Endometrial microvascular endothelial cells (primary cell): Measurements from ENCODE around the gene TBC1D16. TPM values are rescaled to one million over a fixed set of nuclear protein-coding genes. Genes with fewer than 3 reads are reported as not detected.

ENCODE experiments used
- in situ Hi-C: cut with HindIII; loops from 2 replicates; pipeline ENCODE4 v1.10.0; 2017; ENCODE audit warnings: low sequenced_read_pairs, low pct_unique_long_range_greater_than_20kb; ENCODE audit errors: inconsistent ontology term
- total RNA-seq: library from RNA; depleted of rRNA; stranded (reverse); fragments of >200 nt; gene quantifications from one replicate; pipeline ENCODE4 v1.2.3, GENCODE V29; 2015; ENCODE audit errors: inconsistent ontology term

TBC1D16 gene
- total RNA-seq = 22.8 TPM

DNA sequence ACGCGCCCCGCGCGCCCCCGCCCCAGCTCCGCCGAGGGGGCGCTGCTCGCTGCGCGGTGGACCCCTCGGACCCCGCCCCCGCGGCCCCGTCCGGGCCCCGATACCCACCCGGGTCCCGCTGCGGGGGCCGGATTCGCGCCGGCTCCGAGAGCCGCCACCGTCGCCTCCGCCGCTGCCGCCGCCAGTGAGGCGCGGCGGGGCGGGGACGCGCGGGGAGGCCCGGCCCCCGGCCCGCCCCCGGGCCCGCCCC lies at the start of gene TBC1D16:
TSS of gene TBC1D16 (minus strand) at position 186 of the 250 bp plus-strand sequence. CDS start 22,325 bp downstream, outside the sequence.
- in situ Hi-C loops = no loop called here

DNA sequence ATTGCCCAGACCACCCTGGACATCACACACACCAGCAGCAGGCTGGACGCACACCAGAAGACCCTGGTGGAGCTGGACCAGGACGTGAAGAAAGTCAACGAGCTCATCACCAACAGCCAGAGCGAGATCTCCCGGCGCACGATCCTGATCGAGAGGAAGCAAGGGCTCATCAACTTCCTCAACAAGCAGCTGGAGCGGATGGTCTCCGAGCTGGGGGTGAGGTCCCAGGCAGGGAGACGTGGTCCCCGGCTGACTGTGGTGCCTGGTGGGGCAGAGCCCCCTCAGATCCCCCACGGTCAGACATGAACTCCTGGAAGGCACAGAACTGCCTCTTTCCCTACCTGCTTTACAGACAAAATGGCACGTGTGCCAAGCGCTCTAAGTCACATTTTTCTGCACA lies 49.1 kb upstream of the TBC1D16 start:
- in situ Hi-C loops = no loop called here

DNA sequence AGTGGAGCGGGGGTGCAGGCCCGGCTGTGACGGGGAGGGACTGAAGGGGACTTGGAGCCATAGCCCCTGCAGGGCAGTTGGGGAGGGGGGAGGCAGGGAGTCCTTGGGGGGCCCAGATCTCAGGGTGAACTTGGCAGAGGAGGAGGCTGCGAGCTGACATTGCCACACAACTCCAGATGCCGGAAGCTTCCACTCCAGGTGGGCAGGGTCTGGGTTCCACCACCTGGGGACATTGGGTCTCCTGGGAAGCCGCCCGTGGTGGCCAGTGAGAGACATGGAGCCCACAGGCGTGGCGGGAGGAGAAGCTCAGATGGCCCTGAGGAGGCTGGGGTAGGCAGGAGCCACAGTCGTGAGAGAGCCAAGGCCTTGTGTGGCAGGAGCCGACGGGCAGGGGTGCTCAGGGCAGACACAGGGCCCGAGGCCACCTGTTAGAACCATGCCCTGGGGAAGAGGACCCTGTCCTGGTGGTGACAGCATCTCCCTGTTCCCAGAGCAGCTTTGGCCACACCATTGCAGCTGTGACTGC lies 47.5 kb upstream of the TBC1D16 start:
- in situ Hi-C loops = no loop called here

DNA sequence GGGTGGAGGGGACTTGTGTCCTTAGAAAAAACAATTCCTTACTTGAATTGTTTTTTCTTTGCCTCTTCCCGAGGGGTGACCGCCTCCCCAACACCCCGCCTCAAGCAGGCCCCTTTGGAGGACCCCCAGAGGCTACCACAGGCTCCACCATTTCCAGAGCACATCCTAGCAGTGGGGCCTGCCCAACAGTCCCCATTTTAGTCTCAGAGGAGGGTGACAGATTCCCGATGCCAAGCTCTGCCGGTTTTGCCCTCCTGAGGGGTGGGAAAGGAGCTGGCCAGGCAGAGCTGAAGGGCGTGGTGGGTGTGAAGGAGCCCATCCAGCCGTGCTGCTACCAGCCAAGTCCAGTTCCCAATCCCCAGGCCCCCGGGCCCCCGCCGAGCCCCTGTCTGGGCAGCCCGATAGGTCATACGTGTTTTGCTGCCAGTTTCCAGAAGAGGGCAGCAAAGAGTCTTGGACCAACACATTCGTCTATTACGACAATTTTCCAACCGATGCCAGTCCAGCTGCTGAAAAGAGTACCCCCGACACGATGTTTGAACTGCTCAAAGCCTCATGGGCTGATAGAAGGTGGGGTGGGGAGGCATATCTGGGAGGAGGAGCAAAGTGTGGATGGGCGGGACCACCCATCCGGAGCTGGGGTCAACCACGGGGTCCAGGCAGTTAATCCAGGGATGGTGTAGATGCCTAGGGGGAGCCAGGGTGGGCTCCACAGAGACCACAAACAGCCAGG lies 46.9 kb upstream of the TBC1D16 start:
- in situ Hi-C loops = no loop called here

GRCh38 chr17:80081596-80081995 lies 45.9 kb upstream of the TBC1D16 start:
- in situ Hi-C loops = no loop called here

- in situ Hi-C loops = no loop called here
These were observed 44.4 kb upstream of the TBC1D16 start for GRCh38 chr17:80080081-80080480.

- in situ Hi-C loops = no loop called here
These were observed 36.7 kb upstream of the TBC1D16 start for GRCh38 chr17:80072410-80072809.

DNA sequence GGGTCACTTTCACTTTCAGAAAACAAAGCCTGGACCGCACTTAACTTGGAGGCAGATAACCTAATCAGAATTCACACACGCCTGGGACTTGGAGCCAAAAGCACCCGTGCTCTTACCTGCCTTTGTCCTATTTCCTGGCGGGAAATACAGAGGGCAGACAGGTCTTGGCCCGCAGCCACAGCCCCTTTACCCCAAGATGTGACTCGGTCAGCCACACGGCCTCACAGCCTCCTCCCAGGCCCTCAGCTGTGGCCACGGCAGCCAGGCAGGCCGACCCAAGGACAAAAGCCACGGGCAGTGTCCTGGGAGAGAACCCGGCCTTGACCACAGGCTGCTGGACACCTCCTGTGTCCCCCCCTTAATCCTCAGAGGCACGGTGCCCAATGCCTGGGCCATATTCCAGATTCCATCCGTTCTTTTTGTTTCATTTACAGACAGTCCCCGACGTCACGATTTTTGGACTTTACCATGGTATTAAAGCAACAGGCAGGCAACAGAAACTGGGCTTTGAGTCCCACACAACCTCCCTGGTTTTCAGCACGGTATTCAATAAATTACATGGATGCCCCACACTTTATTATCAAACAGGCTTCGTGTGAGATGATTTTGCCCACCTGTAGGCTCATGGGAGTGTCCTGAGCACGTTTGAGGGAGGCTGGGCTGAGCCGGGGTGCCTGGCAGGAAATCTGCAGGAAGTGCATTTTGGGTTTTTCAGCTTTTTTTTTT lies 35.6 kb upstream of the TBC1D16 start:
- in situ Hi-C loops = no loop called here

DNA sequence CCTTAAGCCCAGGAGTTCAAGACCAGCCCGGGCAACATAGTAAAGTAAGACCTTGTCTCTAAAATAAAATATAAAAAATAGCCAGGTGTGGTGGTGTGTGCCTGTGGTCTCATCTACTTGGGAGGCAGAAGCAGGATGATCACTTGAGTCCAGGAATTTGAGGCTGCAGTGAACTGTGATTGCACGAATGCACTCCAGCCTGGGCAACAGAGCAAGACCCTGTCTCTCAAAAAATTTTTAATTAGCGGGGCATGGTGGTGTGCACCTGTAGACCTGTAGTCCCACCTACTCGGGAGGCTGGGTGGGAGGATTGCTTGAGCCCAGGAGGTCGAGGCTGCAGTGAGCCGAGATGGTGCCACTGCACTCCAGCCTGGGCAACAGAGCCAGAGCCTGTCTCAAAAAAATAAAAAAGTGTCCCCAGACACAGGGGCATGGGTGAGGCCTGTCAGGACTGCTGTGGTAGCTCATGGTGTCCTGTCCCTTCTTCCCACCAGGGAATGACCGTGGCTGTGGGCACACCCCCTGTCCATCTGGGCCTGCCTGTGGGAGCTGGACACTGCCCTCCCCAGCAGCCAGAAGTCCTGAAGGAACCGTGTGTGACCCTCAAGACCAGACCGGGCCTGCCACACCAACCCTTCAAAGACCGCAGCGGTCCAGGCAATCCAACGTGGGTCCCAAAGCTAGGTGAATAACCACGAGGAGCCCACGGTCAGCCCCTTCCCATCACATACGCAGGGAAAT lies 34.9 kb upstream of the TBC1D16 start:
- in situ Hi-C loops = no loop called here

DNA sequence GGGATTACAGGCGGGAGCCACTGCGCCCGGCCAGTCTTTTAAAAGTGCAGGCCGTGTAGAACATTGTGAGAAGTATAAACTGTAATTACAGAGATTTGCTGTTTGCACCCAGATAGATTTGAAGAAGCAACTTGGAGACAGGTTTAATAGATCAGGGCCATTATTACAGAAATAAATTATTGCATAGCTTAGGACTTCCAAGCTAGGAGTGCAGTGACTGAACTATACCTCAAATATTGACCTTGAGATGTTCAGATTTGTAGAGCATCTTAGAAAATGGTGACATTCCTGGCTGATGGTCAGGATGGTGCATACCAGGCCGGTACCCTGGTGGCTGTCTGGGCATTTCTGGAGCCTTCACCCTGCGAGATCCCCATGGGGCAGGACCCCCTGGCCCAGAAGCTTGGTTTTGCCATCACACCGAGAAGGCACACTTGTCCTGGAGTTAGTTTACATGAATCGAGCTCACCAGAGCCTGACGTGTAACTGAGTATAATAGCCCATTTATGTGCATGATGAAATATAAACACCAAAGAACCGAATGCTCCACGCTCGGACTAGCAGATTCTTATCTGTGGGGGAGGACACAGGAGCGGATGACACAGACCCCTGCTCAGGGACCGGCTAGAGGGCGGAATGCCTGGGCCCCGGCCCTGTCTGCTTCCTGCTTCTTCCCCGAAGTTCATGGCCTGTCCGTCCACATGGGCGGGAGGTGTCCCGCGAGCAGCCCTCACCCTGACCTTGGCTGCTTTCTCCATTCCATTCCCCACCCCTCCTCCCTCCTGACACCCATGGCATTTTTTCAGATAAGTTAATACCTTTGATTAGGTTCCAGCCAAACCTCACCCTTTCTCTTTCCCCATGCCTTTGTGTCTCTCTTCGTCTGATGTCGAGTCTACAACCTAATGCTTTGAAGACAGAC lies 32.9 kb upstream of the TBC1D16 start:
- in situ Hi-C loops = no loop called here

- in situ Hi-C loops = no loop called here
These were observed 31.8 kb upstream of the TBC1D16 start for GRCh38 chr17:80067393-80067986.

GRCh38 chr17:80065478-80066170 lies 30.0 kb upstream of the TBC1D16 start:
- in situ Hi-C loops = no loop called here

DNA sequence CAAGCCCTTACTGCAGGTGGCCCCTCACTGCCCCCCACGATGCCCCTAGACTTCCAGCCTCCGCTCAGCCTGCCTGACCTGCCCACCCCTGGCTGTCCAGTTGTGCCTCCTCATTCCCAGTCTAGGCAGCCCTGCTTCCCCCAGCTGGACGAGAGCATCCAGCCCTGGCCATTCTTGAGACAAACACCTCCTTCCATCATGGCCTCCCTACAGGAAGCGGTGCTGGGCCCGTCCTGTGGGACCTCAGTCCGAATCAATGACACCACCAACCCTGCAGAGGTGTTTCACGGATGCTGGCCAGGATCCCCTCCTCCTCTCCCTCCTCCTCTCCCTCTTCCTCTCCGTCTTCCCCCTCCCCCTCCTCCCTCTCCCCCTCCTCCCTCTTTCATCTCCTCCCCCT lies 29.0 kb upstream of the TBC1D16 start:
- in situ Hi-C loops = no loop called here

DNA sequence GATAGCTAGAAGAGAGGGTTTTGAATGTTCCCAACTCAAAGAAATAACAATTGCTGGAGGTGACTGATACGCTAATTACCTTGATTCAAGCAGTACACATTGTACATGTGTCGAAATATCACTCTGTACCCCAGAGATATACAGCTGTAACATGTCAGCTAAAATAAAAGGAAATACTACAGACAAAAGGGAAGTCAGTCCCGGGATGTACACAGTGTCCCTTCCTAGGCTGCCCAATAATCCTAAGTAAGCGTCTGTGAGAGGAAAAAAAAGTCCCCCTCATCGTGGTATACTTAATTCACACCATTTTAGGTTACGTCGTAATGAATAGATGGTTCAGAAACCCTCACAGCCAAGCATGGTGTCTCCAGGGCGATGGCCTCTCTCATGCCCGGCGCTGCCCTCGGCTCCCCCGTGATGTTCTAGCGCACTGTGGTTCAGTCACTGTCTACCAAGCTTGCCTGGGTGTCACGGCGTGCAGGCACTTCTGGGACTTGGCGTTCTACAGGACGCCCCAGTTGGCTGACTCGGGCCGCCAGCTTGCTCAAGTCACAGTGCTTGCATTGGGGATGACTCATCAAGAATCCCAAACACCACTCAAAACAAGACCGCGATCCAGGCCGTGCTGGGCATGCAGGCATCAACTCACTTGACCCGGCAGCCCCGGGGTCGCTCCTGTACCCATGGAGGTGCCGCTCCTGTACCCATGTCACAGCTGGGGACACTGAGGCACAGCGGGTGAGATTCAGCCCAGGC lies 28.3 kb upstream of the TBC1D16 start:
- in situ Hi-C loops = no loop called here

GRCh38 chr17:80061421-80061820 lies 25.7 kb upstream of the TBC1D16 start:
- in situ Hi-C loops = no loop called here

- in situ Hi-C loops = no loop called here
These were observed 25.0 kb upstream of the TBC1D16 start for GRCh38 chr17:80060644-80061043.

GRCh38 chr17:80058311-80058955 lies 22.8 kb upstream of the TBC1D16 start:
- in situ Hi-C loops = no loop called here
